Measurements from ENCODE around the gene KRR1. TPM values are rescaled to one million over a fixed set of nuclear protein-coding genes. Genes with fewer than 3 reads are reported as not detected.
"Not testable (repeated sequence)": the region's sequence is repeated elsewhere in the genome, so short reads cannot be mapped to it uniquely, and the experiment has no call there.

Gene KRR1
- polyA plus RNA-seq, 1 donor: 43.8 TPM

DNA sequence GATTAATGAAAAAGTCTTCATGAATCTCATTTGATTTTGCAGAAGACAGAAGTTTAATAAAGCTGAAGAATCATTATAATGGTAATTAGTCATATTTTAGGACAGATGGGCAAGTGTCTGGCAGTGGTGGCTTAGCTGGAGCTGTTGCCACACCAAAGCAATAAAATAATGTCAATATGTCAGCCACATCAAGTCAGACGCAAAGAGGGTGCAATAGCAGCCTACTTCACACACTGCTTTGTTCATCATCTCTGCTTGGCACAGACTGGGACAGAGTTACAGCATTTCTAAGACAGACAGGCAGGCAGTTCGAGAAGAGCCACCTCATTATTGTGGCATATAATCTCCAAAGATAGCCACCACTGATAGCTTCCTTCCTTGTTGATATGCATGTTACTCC, 16.9 kb upstream of the KRR1 start:
- H3K36me3 ChIP-seq (ENCODE audit: control insufficient read depth, insufficient read depth, low read length): no peaks in the 10 kb centered on the region
- no CpG with 5 or more reads among the region's 2 CpGs for WGBS (ENCODE audit: insufficient coverage, low lambda C conversion rate)
- H3K27me3 ChIP-seq (ENCODE audit: control insufficient read depth, insufficient read depth, low read length): no peaks in the 10 kb centered on the region
- H3K9me3 ChIP-seq (ENCODE audit: control insufficient read depth, low read depth, low read length): no peaks in the 10 kb centered on the region
- no peaks in the 10 kb centered on the region for H3K4me1 ChIP-seq (ENCODE audit: control insufficient read depth, insufficient read depth, low read length)
- no peak overlapping the region for H3K4me3 ChIP-seq (ENCODE audit: low read length)
- no peak overlapping the region for H3K27ac ChIP-seq (ENCODE audit: low read length)
- no peak for DNase-seq

DNA sequence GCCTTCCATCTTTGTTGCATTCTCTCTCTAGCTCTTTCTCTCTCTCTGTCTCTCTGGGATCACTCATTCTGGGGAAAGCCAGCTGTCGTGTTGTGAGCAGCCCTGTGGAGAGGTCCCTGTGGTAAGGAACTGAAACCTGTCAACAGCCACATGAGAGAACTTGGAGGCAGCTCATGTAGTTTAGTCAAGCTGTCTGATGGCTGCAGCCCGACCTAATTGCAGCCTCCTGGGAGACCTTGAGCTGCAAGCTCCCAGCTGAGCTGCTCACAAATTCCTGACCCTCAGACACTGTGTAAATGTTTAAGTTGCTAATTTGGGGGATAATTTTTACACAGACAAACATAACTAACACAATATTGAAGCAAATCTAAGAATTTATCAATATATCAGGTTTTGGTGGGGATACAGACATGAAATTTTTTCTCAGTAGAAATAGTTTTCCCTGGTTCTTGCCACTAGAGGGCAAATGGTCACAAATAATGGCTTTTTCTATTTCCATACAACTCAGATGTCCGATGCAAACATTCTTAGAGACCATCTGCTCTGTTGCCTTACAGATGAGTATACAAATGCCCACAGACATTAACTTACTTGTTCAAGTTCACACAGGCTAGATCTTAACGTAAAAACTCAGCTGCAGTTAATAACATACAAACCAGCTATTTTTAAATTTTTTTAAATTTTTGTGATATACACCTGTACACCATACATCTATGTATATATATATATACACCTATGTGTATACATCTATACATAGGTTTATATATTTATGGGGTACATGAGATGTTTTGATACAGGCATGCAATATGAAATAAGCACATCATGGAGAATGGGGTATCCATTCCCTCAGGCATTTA, 15.5 kb upstream of the KRR1 start:
- H3K27ac ChIP-seq (ENCODE audit: low read length): no peak overlapping the region
- H3K36me3 ChIP-seq (ENCODE audit: control insufficient read depth, insufficient read depth, low read length): no peaks in the 10 kb centered on the region
- no peak overlapping the region for H3K4me3 ChIP-seq (ENCODE audit: low read length)
- H3K27me3 ChIP-seq (ENCODE audit: control insufficient read depth, insufficient read depth, low read length): no peaks in the 10 kb centered on the region
- no peaks in the 10 kb centered on the region for H3K9me3 ChIP-seq (ENCODE audit: control insufficient read depth, low read depth, low read length)
- WGBS (ENCODE audit: insufficient coverage, low lambda C conversion rate): no CpG with 5 or more reads among the region's 4 CpGs
- H3K4me1 ChIP-seq (ENCODE audit: control insufficient read depth, insufficient read depth, low read length): no peaks in the 10 kb centered on the region
- peak; percentile 19 to 45 for DNase-seq

DNA sequence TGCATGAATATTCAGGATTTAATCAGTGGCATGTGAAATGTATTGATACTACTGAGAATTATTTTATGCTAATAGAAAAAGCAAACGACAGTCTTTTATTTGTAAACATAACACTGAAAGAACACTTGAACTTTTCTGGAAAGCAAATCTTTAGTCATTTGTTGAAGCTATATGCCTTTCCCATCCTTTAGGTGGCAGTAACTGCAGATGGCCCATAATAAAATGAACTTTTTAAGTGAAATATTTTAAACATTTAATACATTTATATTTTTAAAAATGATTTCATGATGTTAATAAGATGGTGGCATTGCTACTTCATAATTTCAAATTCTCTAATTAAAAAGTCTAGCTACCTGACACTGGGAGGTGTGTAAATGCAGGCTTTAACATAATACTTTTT, 13.9 kb upstream of the KRR1 start:
- Histone ChIP-seq H3K9me3 (ENCODE audit: control insufficient read depth, low read depth, low read length) (no peaks in the 10 kb centered on the region), H3K27me3 (ENCODE audit: control insufficient read depth, insufficient read depth, low read length) (no peaks in the 10 kb centered on the region), H3K4me1 (ENCODE audit: control insufficient read depth, insufficient read depth, low read length) (no peaks in the 10 kb centered on the region), H3K27ac (ENCODE audit: low read length) (no peak overlapping the region), H3K36me3 (ENCODE audit: control insufficient read depth, insufficient read depth, low read length) (no peaks in the 10 kb centered on the region), H3K4me3 (ENCODE audit: low read length) (no peak overlapping the region)
- 33% methylated on average over 1 of the region's 1 CpG for WGBS (ENCODE audit: insufficient coverage, low lambda C conversion rate)
- DNase-seq: no peak

DNA sequence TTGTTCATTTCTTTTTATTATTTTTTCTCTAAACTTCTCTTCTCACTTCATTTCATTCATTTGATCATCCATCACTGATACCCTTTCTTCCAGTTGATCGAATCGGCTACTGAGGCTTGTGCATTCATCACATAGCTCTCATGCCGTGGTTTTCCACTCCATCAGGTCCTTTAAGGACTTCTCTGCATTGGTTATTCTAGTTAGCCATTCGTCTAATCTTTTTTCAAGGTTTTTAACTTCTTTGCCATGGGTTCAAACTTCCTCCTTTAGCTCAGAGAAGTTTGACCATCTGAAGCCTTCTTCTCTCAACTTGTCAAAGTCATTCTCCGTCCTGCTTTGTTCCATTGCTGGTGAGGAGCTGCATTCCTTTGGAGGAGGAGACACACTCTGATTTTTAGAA, 10.7 kb upstream of the KRR1 start:
- H3K4me3 ChIP-seq (ENCODE audit: low read length); H3K4me1 ChIP-seq (ENCODE audit: control insufficient read depth, insufficient read depth, low read length); DNase-seq; H3K36me3 ChIP-seq (ENCODE audit: control insufficient read depth, insufficient read depth, low read length); H3K9me3 ChIP-seq (ENCODE audit: control insufficient read depth, low read depth, low read length); H3K27me3 ChIP-seq (ENCODE audit: control insufficient read depth, insufficient read depth, low read length); H3K27ac ChIP-seq (ENCODE audit: low read length): not testable (repeated sequence)
- WGBS (ENCODE audit: insufficient coverage, low lambda C conversion rate): 100% methylated on average over 3 of the region's 5 CpGs

DNA sequence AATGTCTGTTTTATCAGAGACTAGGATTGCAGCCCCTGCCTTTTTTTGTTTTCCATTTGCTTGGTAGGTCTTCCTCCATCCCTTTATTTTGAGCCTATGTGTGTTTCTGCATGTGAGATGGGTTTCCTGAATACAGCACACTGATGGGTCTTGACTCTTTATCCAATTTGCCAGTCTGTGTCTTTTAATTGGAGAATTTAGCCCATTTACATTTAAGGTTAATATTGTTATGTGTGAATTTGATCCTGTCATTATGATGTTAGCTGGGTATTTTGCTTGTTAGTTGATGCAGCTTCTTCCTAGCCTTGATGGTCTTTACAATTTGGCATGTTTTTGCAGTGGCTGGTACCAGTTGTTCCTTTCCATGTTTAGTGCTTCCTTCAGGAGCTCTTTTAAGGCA, 9.8 kb upstream of the KRR1 start:
- not testable (repeated sequence) for H3K27me3 ChIP-seq (ENCODE audit: control insufficient read depth, insufficient read depth, low read length); H3K9me3 ChIP-seq (ENCODE audit: control insufficient read depth, low read depth, low read length); H3K36me3 ChIP-seq (ENCODE audit: control insufficient read depth, insufficient read depth, low read length); DNase-seq; H3K27ac ChIP-seq (ENCODE audit: low read length); H3K4me1 ChIP-seq (ENCODE audit: control insufficient read depth, insufficient read depth, low read length); H3K4me3 ChIP-seq (ENCODE audit: low read length)

DNA sequence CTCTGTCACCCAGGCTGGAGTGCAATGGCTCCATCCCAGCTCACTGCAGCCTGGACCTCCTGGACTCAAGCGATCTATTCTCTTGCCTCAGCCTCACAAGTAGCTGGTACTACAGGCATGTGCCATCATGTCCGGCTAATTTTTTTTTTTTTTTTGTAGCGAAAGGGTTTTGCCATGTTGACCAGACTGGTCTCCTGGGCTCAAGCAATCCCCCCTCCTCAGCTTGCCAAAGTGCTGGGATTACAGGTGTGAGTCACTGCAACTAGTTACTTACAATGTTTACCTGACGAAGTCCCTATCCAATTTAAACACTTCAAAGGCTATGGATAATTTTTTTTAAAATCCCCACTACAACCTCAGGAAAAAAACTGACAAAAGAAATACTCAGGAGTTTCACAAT, 1.8 kb downstream of the KRR1 start:
- Histone ChIP-seq H3K4me3 (ENCODE audit: low read length) (no peak overlapping the region), H3K27me3 (ENCODE audit: control insufficient read depth, insufficient read depth, low read length) (no peaks in the 10 kb centered on the region), H3K27ac (ENCODE audit: low read length) (no peak overlapping the region), H3K4me1 (ENCODE audit: control insufficient read depth, insufficient read depth, low read length) (peaks cover 7% of the 10 kb centered on the region), H3K9me3 (ENCODE audit: control insufficient read depth, low read depth, low read length) (no peaks in the 10 kb centered on the region), H3K36me3 (ENCODE audit: control insufficient read depth, insufficient read depth, low read length) (peaks cover 8% of the 10 kb centered on the region)
- no peak for DNase-seq
- WGBS (ENCODE audit: insufficient coverage, low lambda C conversion rate): no CpG with 5 or more reads among the region's 4 CpGs

DNA sequence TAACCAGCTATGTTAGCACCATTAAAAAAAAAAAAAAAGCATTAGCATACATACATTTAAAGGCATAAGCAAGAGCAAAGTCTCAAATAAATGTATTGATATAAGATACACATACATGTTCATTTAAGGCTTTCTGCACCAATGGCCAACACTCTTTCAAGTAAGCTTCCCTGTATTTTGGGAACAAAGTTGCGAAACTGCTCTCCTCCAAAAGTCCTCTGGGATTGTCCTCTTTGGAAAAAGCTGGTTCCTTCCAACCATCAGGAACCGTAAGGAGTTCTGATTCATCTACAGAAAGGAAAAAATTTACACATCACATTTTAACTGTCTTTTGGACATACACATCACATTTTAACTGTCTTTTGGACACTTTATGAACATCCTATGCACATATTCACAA, 3.2 kb downstream of the KRR1 start:
- no peak for DNase-seq
- Histone ChIP-seq H3K27me3 (ENCODE audit: control insufficient read depth, insufficient read depth, low read length) (no peaks in the 10 kb centered on the region), H3K4me3 (ENCODE audit: low read length) (no peak overlapping the region), H3K9me3 (ENCODE audit: control insufficient read depth, low read depth, low read length) (no peaks in the 10 kb centered on the region), H3K4me1 (ENCODE audit: control insufficient read depth, insufficient read depth, low read length) (peaks cover 7% of the 10 kb centered on the region), H3K36me3 (ENCODE audit: control insufficient read depth, insufficient read depth, low read length) (peaks cover 16% of the 10 kb centered on the region), H3K27ac (ENCODE audit: low read length) (no peak overlapping the region)
- WGBS (ENCODE audit: insufficient coverage, low lambda C conversion rate): 100% methylated on average over 1 of the region's 2 CpGs

DNA sequence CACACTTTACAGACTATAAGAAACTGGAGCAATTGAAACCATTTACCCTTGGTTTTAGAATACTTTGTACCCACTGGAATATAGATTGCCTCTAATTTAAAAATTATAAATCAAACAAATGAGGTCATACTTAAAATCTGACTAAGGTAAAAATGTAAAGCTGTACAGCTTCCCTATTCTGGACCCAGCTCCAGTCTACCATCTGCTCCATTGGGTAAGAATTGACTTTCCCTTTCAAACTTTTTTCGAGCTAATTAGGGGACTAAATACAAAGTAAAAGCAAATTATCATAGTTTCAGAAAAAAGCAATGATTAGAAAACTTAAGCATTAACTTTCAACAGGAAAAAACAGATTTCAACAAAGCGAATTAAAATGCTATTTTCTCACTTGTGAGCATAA, 4.3 kb downstream of the KRR1 start:
- no peaks in the 10 kb centered on the region for H3K9me3 ChIP-seq (ENCODE audit: control insufficient read depth, low read depth, low read length)
- H3K36me3 ChIP-seq (ENCODE audit: control insufficient read depth, insufficient read depth, low read length): peaks cover 22% of the 10 kb centered on the region
- H3K27ac ChIP-seq (ENCODE audit: low read length): no peak overlapping the region
- H3K27me3 ChIP-seq (ENCODE audit: control insufficient read depth, insufficient read depth, low read length): no peaks in the 10 kb centered on the region
- H3K4me3 ChIP-seq (ENCODE audit: low read length): no peak overlapping the region
- WGBS (ENCODE audit: insufficient coverage, low lambda C conversion rate): 86% methylated on average over 2 of the region's 2 CpGs
- no peak for DNase-seq
- H3K4me1 ChIP-seq (ENCODE audit: control insufficient read depth, insufficient read depth, low read length): peaks cover 7% of the 10 kb centered on the region

DNA sequence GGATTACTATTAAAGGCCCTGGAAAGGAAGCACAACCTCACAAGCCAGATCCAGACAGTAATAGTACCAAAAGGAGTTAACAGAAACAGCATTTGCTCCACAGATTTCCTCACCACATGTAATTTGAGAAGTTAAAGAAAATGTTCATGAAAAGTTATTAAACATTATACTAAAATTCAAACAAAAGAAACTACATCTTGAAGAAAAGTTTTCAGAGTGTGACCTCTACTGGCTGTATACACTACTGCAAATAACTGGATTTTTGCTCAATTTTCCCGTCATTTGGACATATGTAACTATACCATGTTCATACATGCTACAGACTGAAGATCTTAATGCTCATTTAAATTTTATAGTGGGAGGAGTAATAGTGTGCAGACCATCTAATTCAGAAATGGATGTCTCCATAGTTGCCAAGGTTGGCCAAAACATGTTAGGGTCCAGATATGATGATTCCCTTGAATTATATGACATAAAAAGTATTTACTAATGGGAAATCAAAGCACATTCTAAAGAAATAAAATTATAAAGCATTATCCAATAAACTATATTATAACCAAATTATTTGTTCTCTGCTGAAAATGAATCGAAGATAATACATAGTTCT, 5.6 kb downstream of the KRR1 start:
- H3K36me3 ChIP-seq (ENCODE audit: control insufficient read depth, insufficient read depth, low read length): peaks cover 34% of the 10 kb centered on the region
- 89% methylated on average over 1 of the region's 2 CpGs for WGBS (ENCODE audit: insufficient coverage, low lambda C conversion rate)
- no peaks in the 10 kb centered on the region for H3K27me3 ChIP-seq (ENCODE audit: control insufficient read depth, insufficient read depth, low read length)
- peaks cover 7% of the 10 kb centered on the region for H3K4me1 ChIP-seq (ENCODE audit: control insufficient read depth, insufficient read depth, low read length)
- H3K27ac ChIP-seq (ENCODE audit: low read length): no peak overlapping the region
- no peak for DNase-seq
- H3K9me3 ChIP-seq (ENCODE audit: control insufficient read depth, low read depth, low read length): no peaks in the 10 kb centered on the region
- H3K4me3 ChIP-seq (ENCODE audit: low read length): no peak overlapping the region

DNA sequence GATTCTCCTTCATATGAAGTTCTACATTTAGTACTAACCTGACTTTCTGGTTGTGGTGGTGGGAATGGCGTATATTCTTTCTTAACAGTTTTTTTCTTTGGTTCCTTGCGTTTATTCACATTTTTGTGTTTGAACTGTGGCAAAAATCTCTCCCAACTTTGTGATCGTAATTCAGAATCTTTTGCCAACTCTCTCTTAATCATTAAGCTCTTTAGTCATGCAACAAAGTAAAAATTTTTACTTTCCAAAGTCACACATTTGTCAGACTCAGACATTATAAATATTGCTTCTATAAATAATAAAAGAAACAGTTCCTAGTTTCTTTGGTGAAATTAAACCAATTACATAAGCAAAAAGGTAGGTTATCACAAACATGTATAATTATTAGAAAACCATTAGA, 7.5 kb downstream of the KRR1 start:
- 100% methylated on average over 2 of the region's 3 CpGs for WGBS (ENCODE audit: insufficient coverage, low lambda C conversion rate)
- no peaks in the 10 kb centered on the region for H3K9me3 ChIP-seq (ENCODE audit: control insufficient read depth, low read depth, low read length)
- H3K36me3 ChIP-seq (ENCODE audit: control insufficient read depth, insufficient read depth, low read length): peaks cover 41% of the 10 kb centered on the region
- H3K4me3 ChIP-seq (ENCODE audit: low read length): no peak overlapping the region
- H3K27me3 ChIP-seq (ENCODE audit: control insufficient read depth, insufficient read depth, low read length): no peaks in the 10 kb centered on the region
- DNase-seq: no peak
- no peak overlapping the region for H3K27ac ChIP-seq (ENCODE audit: low read length)
- H3K4me1 ChIP-seq (ENCODE audit: control insufficient read depth, insufficient read depth, low read length): no peaks in the 10 kb centered on the region

DNA sequence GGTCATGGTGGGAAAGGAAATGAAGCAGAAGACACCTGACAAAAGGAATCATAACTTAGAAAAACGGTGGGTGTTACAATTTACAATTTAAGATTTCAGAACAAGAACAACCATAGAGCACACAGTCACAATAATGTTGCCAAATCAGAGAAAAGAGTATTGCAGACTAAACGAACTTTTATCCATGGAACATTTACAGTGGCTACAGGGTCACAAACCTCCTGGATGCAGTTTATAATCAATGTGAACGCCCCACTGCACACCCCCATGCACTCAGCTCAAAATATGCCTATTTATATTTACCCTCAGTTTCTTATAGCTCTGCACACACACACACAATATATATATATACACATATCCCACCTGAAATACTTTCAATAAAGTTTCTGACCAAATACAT, 8.0 kb downstream of the KRR1 start:
- H3K27me3 ChIP-seq (ENCODE audit: control insufficient read depth, insufficient read depth, low read length): no peaks in the 10 kb centered on the region
- WGBS (ENCODE audit: insufficient coverage, low lambda C conversion rate): 100% methylated on average over 1 of the region's 3 CpGs
- no peak for DNase-seq
- H3K9me3 ChIP-seq (ENCODE audit: control insufficient read depth, low read depth, low read length): no peaks in the 10 kb centered on the region
- no peak overlapping the region for H3K4me3 ChIP-seq (ENCODE audit: low read length)
- H3K4me1 ChIP-seq (ENCODE audit: control insufficient read depth, insufficient read depth, low read length): no peaks in the 10 kb centered on the region
- H3K36me3 ChIP-seq (ENCODE audit: control insufficient read depth, insufficient read depth, low read length): peaks cover 43% of the 10 kb centered on the region
- no peak overlapping the region for H3K27ac ChIP-seq (ENCODE audit: low read length)

All from large intestine (tissue), 3 donors.